Activated CD8-positive, alpha-beta memory T cell treated with anti-CD3 and anti-CD28 coated beads, Interleukin-2, amount 50 U/mL, for 24 hours (primary cell): Measurements from ENCODE around the gene TPRG1L.

Experiments used
- DNase-seq: peaks from one replicate; pipeline ENCODE4 v3.0.0-alpha.2; 2020; ENCODE audit errors: extremely low read depth

Gene TPRG1L

GRCh38 chr1:3645247-3645646, 20.4 kb downstream of the TPRG1L start:
- no peak for DNase-seq

GRCh38 chr1:3645666-3646355, 21.0 kb downstream of the TPRG1L start:
- DNase-seq = no peak

GRCh38 chr1:3646596-3646995, 21.8 kb downstream of the TPRG1L start:
- no peak for DNase-seq

GRCh38 chr1:3649342-3650247, 24.8 kb downstream of the TPRG1L start, which contains the start of gene WRAP73:
TSS of gene WRAP73 (minus strand) at chr1:3650103. CDS start at chr1:3649999, 104 bp downstream.
- DNase-seq = peak; percentile 69

GRCh38 chr1:3650248-3651025, 25.6 kb downstream of the TPRG1L start:
- no peak for DNase-seq

GRCh38 chr1:3651026-3651929, 26.5 kb downstream of the TPRG1L start:
- DNase-seq = no peak

- DNase-seq = no peak
These were observed 27.2 kb downstream of the TPRG1L start, which contains the start of gene TP73 for GRCh38 chr1:3651930-3652547. TSS of gene TP73 (plus strand) at chr1:3652516. CDS start at chr1:3682366, 29,850 bp downstream.

- DNase-seq = no peak
These were observed 27.9 kb downstream of the TPRG1L start for GRCh38 chr1:3652548-3653285.

- DNase-seq = no peak
These were observed 28.4 kb downstream of the TPRG1L start for GRCh38 chr1:3653286-3653618.

- no peak for DNase-seq
These were observed 29.9 kb downstream of the TPRG1L start for GRCh38 chr1:3654549-3655281.

- DNase-seq = no peak
These were observed 31.8 kb downstream of the TPRG1L start for GRCh38 chr1:3656450-3657095.

- DNase-seq = no peak
These were observed 32.3 kb downstream of the TPRG1L start for GRCh38 chr1:3657096-3657475.

- DNase-seq = no peak
These were observed 32.9 kb downstream of the TPRG1L start for GRCh38 chr1:3657578-3658230.

- DNase-seq = no peak
These were observed 33.4 kb downstream of the TPRG1L start for GRCh38 chr1:3658231-3658615.

GRCh38 chr1:3659093-3659492, 34.3 kb downstream of the TPRG1L start:
- DNase-seq = no peak

- no peak for DNase-seq
These were observed 35.9 kb downstream of the TPRG1L start for GRCh38 chr1:3660704-3661103.

GRCh38 chr1:3661631-3662030, 36.8 kb downstream of the TPRG1L start:
- DNase-seq = no peak

GRCh38 chr1:3662080-3662671, 37.4 kb downstream of the TPRG1L start:
- no peak for DNase-seq
